Tongue (tissue), 2 donors: ENCODE data around the gene PTPN7. TPM values are rescaled to one million over a fixed set of nuclear protein-coding genes. Genes with fewer than 3 reads are reported as not detected.
A peak's percentile ranks its signal among the peaks of the same experiment; 100 is the strongest.
"Not testable (repeated sequence)": the region's sequence is repeated elsewhere in the genome, so short reads cannot be mapped to it uniquely, and the experiment has no call there.

Source experiments
- DNase-seq: peaks from one replicate; pipeline ENCODE4 v3.0.0-alpha.2; 2015
- total RNA-seq: library from RNA; depleted of rRNA; stranded (reverse); fragments of >200 nt; gene quantifications from one replicate; pipeline ENCODE4 v1.2.3, GENCODE V29; 2014

Gene PTPN7
- 1.5 TPM for total RNA-seq

DNA sequence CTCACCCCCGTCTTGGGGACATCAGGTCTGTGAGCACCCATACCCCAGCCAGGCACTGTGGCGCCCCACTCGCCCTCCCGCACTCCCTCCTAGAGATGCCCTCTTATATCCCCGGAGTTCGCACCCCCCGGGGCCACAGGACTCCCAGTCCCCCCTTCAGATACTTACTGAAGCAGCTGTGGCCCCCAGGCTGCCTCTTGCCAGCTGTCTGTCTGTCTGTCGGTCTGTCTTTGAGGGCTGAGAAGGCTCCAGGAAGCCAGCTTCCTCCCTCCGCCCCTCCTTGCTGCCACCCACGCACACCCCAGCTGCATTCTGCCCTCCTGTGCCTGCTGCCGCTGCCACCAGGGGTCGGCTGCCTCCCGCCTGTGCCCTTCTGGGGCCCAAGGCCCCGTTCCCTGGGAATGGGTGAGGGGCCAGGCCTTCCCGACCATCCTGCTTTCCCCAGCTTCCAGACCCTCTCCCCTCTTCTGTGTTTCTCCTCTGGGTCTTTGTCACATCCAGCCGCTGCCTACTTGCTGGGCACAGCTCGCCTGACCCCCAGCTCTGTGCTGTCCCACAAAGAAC is at the start of gene PTPN7:
Gene PTPN7 (minus strand): TSS at position 226 of the 564 bp plus-strand sequence. CDS start 1,200 bp downstream, outside the sequence.
- DNase-seq: no peak

- no peak for DNase-seq
These were observed 48.0 kb upstream of the PTPN7 start for GRCh38 chr1:202208351-202208857.

DNA sequence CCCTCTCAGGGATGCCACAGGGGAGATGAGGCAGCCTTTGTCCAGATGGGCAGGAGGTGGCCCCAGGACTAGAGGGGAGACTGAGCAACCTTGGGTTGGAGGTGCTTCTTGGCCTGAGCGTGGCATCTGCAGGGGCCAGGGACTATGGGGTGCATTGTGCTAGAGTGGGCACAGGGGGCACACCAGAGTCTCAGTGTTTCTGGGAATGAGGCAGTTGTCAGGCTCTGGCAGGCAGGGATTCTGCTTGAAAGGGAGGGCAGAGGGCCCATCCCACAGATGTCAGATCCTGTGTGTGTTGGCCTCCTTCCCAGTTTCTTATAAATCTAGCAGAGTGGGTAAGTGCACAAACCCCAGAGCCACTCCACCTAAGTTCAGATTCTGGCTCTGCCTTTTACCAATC is 46.9 kb upstream of the PTPN7 start:
- DNase-seq: peak; percentile 79

- DNase-seq: no peak
These were observed 45.3 kb upstream of the PTPN7 start for GRCh38 chr1:202205523-202206190.

- DNase-seq: no peak
These were observed 43.7 kb upstream of the PTPN7 start for GRCh38 chr1:202204065-202204464.

DNA sequence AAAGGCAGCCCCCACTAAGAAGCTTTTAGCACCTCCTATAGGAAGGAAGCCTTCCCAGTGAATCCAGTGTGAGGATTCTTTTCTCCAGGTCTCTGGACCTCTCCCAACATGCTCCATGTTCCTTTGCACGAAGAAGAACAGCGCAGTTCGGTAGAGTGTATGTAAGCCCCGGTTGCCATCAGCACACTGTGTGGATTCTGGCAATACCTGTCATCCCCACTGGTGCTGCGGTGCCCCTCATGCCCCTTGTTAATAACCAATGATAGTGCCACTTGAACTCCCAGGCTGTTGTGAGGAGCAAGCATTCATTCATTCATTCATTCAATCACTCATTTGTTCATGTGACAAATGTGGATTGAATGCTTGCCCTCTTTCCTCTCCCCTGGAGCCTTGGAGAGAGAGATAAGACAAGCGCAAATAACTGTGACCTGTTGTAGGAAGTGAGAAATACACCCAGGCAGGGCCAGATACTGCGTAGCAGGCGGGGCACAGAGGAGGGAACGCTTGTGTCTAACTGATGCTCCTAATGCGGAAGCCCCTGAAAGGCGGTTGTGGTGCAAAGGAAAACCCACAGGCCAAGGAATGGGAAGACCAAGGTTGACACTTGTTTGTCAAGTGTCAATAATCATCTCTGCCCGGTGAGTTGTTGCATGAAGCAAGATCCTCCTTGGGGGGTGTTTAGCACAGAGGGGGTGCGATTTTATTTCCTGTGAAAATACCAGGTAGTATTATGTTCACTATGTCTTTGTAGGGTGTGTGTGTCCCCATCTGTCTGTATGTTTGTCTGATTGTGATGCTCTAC is 43.0 kb upstream of the PTPN7 start:
- DNase-seq: no peak

GRCh38 chr1:202202500-202203168 is 42.2 kb upstream of the PTPN7 start:
- DNase-seq: no peak

- no peak for DNase-seq
These were observed 41.6 kb upstream of the PTPN7 start for GRCh38 chr1:202201971-202202370.

- DNase-seq: no peak
These were observed 40.9 kb upstream of the PTPN7 start for GRCh38 chr1:202201266-202201665.

DNA sequence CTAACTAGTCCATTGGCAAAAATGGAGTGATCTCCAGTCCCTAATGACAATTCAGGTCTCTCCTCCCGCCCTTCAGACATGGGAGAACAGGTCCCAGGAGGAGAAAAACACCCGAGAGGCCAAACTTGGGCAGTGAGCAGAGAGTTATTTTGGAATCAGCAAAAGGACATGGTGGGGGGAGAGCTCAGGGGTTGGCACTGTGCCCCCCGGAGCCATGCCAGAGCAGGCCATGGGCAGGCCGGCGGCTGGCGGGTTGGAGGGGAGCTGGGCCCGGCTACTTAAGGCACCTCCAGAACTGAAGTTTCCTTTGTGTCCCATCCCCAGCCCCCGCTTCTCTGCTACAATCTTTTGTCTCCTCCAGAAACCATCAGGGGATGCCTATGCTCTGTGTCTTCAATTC is 40.3 kb upstream of the PTPN7 start:
- DNase-seq: no peak

- DNase-seq: no peak
These were observed 39.7 kb upstream of the PTPN7 start for GRCh38 chr1:202200112-202200548.

- no peak for DNase-seq
These were observed 38.9 kb upstream of the PTPN7 start for GRCh38 chr1:202199040-202199889.

GRCh38 chr1:202198366-202198724 is 37.9 kb upstream of the PTPN7 start:
- DNase-seq: no peak

- no peak for DNase-seq
These were observed 37.4 kb upstream of the PTPN7 start for GRCh38 chr1:202197653-202198365.

DNA sequence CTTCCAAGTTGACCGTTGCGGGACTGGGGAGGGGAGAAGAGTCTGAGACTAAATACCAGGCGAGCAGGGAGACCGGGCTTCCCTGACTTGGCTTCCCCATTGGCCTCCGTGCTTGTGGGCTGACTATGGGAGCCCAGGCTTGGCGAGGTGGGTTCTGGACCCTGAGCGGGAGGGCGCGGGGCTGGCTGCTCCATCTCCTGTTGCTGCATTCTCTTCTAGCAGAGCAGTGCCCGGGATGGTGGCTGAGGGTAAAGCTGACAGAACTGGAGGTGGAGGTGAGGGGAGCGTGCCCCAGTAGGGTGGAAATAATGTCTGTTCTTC is 33.9 kb upstream of the PTPN7 start:
- no peak for DNase-seq

- no peak for DNase-seq
These were observed 33.4 kb upstream of the PTPN7 start, which contains the start of gene LGR6 for GRCh38 chr1:202193614-202194327. LGR6 (plus strand) TSS chr1:202193799; CDS start chr1:202193990, 191 bp downstream.

GRCh38 chr1:202192770-202193613 is 32.6 kb upstream of the PTPN7 start:
- peak; percentile 77 for DNase-seq

DNA sequence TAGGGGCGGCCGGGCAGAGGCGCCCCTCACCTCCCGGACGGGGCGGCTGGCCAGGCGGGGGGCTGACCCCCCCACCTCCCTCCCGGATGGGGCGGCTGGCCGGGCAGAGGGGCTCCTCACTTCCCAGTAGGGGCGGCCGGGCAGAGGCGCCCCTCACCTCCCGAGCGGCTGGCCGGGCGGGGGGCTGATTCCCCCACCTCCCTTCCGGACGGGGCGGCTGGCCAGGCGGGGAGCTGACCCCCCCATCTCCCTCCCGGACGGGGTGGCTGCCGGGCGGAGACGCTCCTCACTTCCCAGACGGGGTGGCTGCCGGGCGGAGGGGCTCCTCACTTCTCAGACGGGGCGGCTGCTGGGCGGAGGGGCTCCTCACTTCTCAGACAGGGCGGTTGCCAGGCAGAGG is 31.0 kb upstream of the PTPN7 start:
- not testable (repeated sequence) for DNase-seq
